Measurements from ENCODE around the gene GLRX3.

- no peak for TF ChIP-seq CTCF (IDR thresholded peaks at IDR 0.05)
- TF ChIP-seq POLR2AphosphoS5 (IDR thresholded peaks at IDR 0.05), result no peak
Observed at GRCh38 chr10:130137090-130137448, 878 bp downstream of the GLRX3 start.

Data from sigmoid colon (tissue), 4 donors.